GM23338 (cell line): ENCODE measurements around the gene RASIP1. TPM values are rescaled to one million over a fixed set of nuclear protein-coding genes. Genes with fewer than 3 reads are reported as not detected.

Experiments used
- ATAC-seq: fragments of 200-7000 bp; cut with Tn5 transposase; 3 replicates; pipeline ENCODE4 v1.9.1; 2020
- DNase-seq: peaks from one replicate; pipeline ENCODE4 v3.0.0-alpha.2; 2015; ENCODE audit warnings: low spot score
- H2AFZ ChIP-seq: fragments of 200-600 bp; sonication (generic); 2 replicates; pipeline ENCODE4 v1.8.0; 2016; ENCODE audit warnings: antibody characterized with exemption, mild to moderate bottlenecking, moderate library complexity
- H3F3A ChIP-seq: fragments of 200-600 bp; sonication (generic); replicated peaks from 2 replicates; pipeline ENCODE4 v1.8.0; 2017; ENCODE audit warnings: antibody characterized with exemption, mixed run types, low read depth
- H3K27ac ChIP-seq: fragments of 200-600 bp; sonication (generic); 2 replicates; pipeline ENCODE4 v1.6.1; 2016; ENCODE audit warnings: low read depth
- H3K27me3 ChIP-seq: fragments of 200-600 bp; sonication (generic); 2 replicates; pipeline ENCODE4 v1.8.0; 2016; ENCODE audit warnings: mild to moderate bottlenecking, mixed run types, moderate library complexity; ENCODE audit not compliant: insufficient read depth
- H3K36me3 ChIP-seq: fragments of 200-600 bp; sonication (generic); 2 replicates; pipeline ENCODE4 v1.8.0; 2016; ENCODE audit warnings: mild to moderate bottlenecking; ENCODE audit not compliant: insufficient read depth
- H3K4me1 ChIP-seq: fragments of 200-600 bp; sonication (generic); 2 replicates; pipeline ENCODE4 v1.8.0; 2016; ENCODE audit warnings: mild to moderate bottlenecking, moderate library complexity; ENCODE audit not compliant: insufficient read depth
- H3K4me2 ChIP-seq: fragments of 200-600 bp; sonication (generic); 2 replicates; pipeline ENCODE4 v1.7.1; 2017; ENCODE audit warnings: mixed run types
- H3K4me3 ChIP-seq: fragments of 200-600 bp; sonication (generic); 2 replicates; pipeline ENCODE4 v1.6.1; 2016; ENCODE audit warnings: mixed run types
- H3K79me2 ChIP-seq: fragments of 200-600 bp; sonication (generic); replicated peaks from 2 replicates; pipeline ENCODE4 v1.8.0; 2017; ENCODE audit warnings: mild to moderate bottlenecking; ENCODE audit not compliant: insufficient read depth
- H3K9me2 ChIP-seq: fragments of 200-600 bp; sonication (generic); 2 replicates; pipeline ENCODE4 v1.8.0; 2017; ENCODE audit not compliant: insufficient read depth
- H4K20me1 ChIP-seq: fragments of 200-600 bp; sonication (generic); replicated peaks from 2 replicates; pipeline ENCODE4 v1.8.0; 2017; ENCODE audit warnings: mild to moderate bottlenecking; ENCODE audit not compliant: insufficient read depth
- H3K27ac Mint-ChIP-seq: 2 replicates; pipeline ENCODE4 v1.8.0; 2020; ENCODE audit warnings: inconsistent platforms, mild to moderate bottlenecking, moderate library complexity, mixed read lengths
- H3K27me3 Mint-ChIP-seq: 3 replicates; pipeline ENCODE4 v1.8.0; 2022; ENCODE audit warnings: low read depth, mild to moderate bottlenecking, moderate library complexity, mixed read lengths, inconsistent platforms; ENCODE audit not compliant: insufficient read depth, poor library complexity
- H3K36me3 Mint-ChIP-seq: 3 replicates; pipeline ENCODE4 v1.8.0; 2021; ENCODE audit warnings: low read depth, mild to moderate bottlenecking, inconsistent platforms, moderate library complexity, mixed read lengths
- H3K4me1 Mint-ChIP-seq: 3 replicates; pipeline ENCODE4 v1.8.0; 2020; ENCODE audit warnings: mild to moderate bottlenecking, inconsistent platforms, mixed read lengths
- H3K4me3 Mint-ChIP-seq: 3 replicates; pipeline ENCODE4 v1.8.0; 2021; ENCODE audit warnings: moderate library complexity, mild to moderate bottlenecking, inconsistent platforms, mixed read lengths
- H3K9me3 Mint-ChIP-seq: 3 replicates; pipeline ENCODE4 v1.8.0; 2020; ENCODE audit warnings: moderate library complexity, mild to moderate bottlenecking, inconsistent platforms, mixed read lengths
- CREB1 ChIP-seq: fragments of 250-450 bp; sonication (Bioruptor Pico); IDR thresholded peaks from 2 replicates; pipeline ENCODE4 v1.5.0; 2020; ENCODE audit warnings: low read depth, mild to moderate bottlenecking, moderate library complexity
- ETS1 ChIP-seq: IDR thresholded peaks from 2 replicates; pipeline ENCODE4 v1.6.1; 2016; ENCODE audit warnings: antibody characterized with exemption
- EZH2 ChIP-seq: fragments of 200-600 bp; sonication (generic); IDR thresholded peaks from one replicate; pipeline ENCODE4 v1.8.0; 2017; ENCODE audit warnings: antibody characterized with exemption, mild to moderate bottlenecking, low read depth; ENCODE audit not compliant: unreplicated experiment
- EZH2phosphoT487 ChIP-seq: fragments of 200-600 bp; sonication (generic); IDR thresholded peaks from one replicate; pipeline ENCODE4 v1.8.1; 2018; ENCODE audit warnings: antibody characterized with exemption; ENCODE audit not compliant: unreplicated experiment
- JUNB ChIP-seq: IDR thresholded peaks from one replicate; pipeline ENCODE4 v1.6.1; 2016; ENCODE audit warnings: antibody characterized with exemption; ENCODE audit not compliant: unreplicated experiment
- NANOG ChIP-seq: IDR thresholded peaks from 2 replicates; pipeline ENCODE4 v1.6.1; 2016; ENCODE audit warnings: antibody characterized with exemption, borderline replicate concordance
- POLR2AphosphoS5 ChIP-seq: IDR thresholded peaks from 2 replicates; pipeline ENCODE4 v1.6.1; 2016; ENCODE audit warnings: antibody characterized with exemption, low read depth
- REST ChIP-seq: IDR thresholded peaks from one replicate; pipeline ENCODE4 v1.6.1; 2018; ENCODE audit warnings: antibody characterized with exemption; ENCODE audit not compliant: unreplicated experiment
- STAT1 ChIP-seq: IDR thresholded peaks from one replicate; pipeline ENCODE4 v1.6.1; 2016; ENCODE audit warnings: antibody characterized with exemption; ENCODE audit not compliant: unreplicated experiment
- ZNF114 ChIP-seq: fragments of 250-450 bp; sonication (Bioruptor Pico); IDR thresholded peaks from 2 replicates; pipeline ENCODE4 v1.5.0; 2020; ENCODE audit warnings: mild to moderate bottlenecking, moderate library complexity
- ZNF331 ChIP-seq: fragments of 250-450 bp; sonication (Bioruptor Pico); IDR thresholded peaks from 2 replicates; pipeline ENCODE4 v1.5.0; 2020; ENCODE audit warnings: low read depth, mild to moderate bottlenecking, moderate library complexity
- ZNF462 ChIP-seq: fragments of 250-450 bp; sonication (Bioruptor Pico); IDR thresholded peaks from 2 replicates; pipeline ENCODE4 v1.5.0; 2020; ENCODE audit warnings: mild to moderate bottlenecking, moderate library complexity
- polyA plus RNA-seq: library from polyadenylated mRNA; unstranded; fragments of >200 nt; fragmentation: Nextera tagmentation; extraction: Ambion mirVana; gene quantifications from 2 replicates; pipeline ENCODE4 v1.2.1, GENCODE V29; 2016
- total RNA-seq: library from RNA; depleted of rRNA; stranded (reverse); fragments of >200 nt; shearing (Covaris generic); gene quantifications from 2 replicates; pipeline ENCODE4 v1.2.3, GENCODE V29; 2014

RASIP1 gene
- total and polyA plus RNA-seq, 2 experiments from 2014 or later, result 9.2 to 14.8 TPM

- no peak for TF ChIP-seq NANOG
- no peak for TF ChIP-seq EZH2phosphoT487
- no peak for TF ChIP-seq ZNF462 (CRISPR knock-in tag)
- no peak for TF ChIP-seq ZNF114
- no peak for TF ChIP-seq ETS1
Measured at GRCh38 chr19:48750771-48751504, 10.5 kb upstream of the RASIP1 start (continued).

- Histone ChIP-seq H3K4me2 (no peak overlapping the region), H3F3A (peaks cover 21% of the 10 kb centered on the region; the same call in 1 of the 2 replicates), H3K79me2 (peaks cover 36% of the 10 kb centered on the region), H4K20me1 (peaks cover 11% of the 10 kb centered on the region; the same call in 1 of the 2 replicates), H3K9me2 (no peaks in the 10 kb centered on the region), H3K36me3 (0 out of 2 replicates have a peak, but pooled peaks cover 6% of the 10 kb centered on the region), H3K27me3 (no peaks in the 10 kb centered on the region), H2AFZ (no peak overlapping the region), H3K27ac (no peak overlapping the region), H3K4me1 (peaks cover 41% of the 10 kb centered on the region), H3K4me3 (no peak overlapping the region)
- H3K4me1 Mint-ChIP-seq, result peaks cover 49% of the 10 kb centered on the region
- peaks cover 36% of the 10 kb centered on the region for H3K27me3 Mint-ChIP-seq
- DNase-seq (no peak), ATAC-seq (no peak)
- H3K9me3 Mint-ChIP-seq, result no peaks in the 10 kb centered on the region; the same call in none of the 3 replicates
- H3K27ac Mint-ChIP-seq, result no peak overlapping the region
- 0 out of 2 replicates have a peak, but pooled peaks have one; percentile 29 for TF ChIP-seq POLR2AphosphoS5
- TF ChIP-seq STAT1, result no peak
- TF ChIP-seq NANOG, result no peak
- TF ChIP-seq JUNB, result no peak
- TF ChIP-seq ZNF331 (CRISPR knock-in tag), result no peak
- TF ChIP-seq EZH2, result no peak
- TF ChIP-seq REST, result no peak
- TF ChIP-seq CREB1 (CRISPR knock-in tag), result no peak
- H3K4me3 Mint-ChIP-seq, result peak overlapping the region; percentile 93; the same call in 2 of the 3 replicates
- peaks cover 47% of the 10 kb centered on the region for H3K36me3 Mint-ChIP-seq
Measured at GRCh38 chr19:48750351-48750750, 9.9 kb upstream of the RASIP1 start.
